Peyer's patch (tissue), 4 donors: Measurements from ENCODE around the gene TMEM119.

Source experiments
- CTCF ChIP-seq, 6 experiments: fragments of 450-650 bp in 4 of 6; fragments of 200-600 bp in 2 of 6; sonication (generic) in 1 of 6; IDR thresholded peaks; one replicate each; pipeline ENCODE4 v1.5.1; 2017 to 2019; ENCODE audit warnings: antibody characterized with exemption in 6 of 6, mild to moderate bottlenecking in 3 of 6, moderate library complexity in 1 of 6
- POLR2A ChIP-seq, 2 donors: fragments of 450-650 bp; IDR thresholded peaks; one replicate each; pipeline ENCODE4 v1.5.1; 2017; ENCODE audit warnings: antibody characterized with exemption in 2 of 2, mild to moderate bottlenecking in 2 of 2, moderate library complexity in 2 of 2

- TF ChIP-seq CTCF (IDR thresholded peaks at IDR 0.05), result no peak
- TF ChIP-seq POLR2A (IDR thresholded peaks at IDR 0.05), result no peak
Measured at GRCh38 chr12:108613548-108613947, 15.7 kb upstream of the TMEM119 start.
